Cardiac fibroblast (primary cell): ENCODE data around the gene NR2C1.
A peak's percentile ranks its signal among the peaks of the same experiment; 100 is the strongest.

Experiments used
- DNase-seq, 2 donors: peaks; one replicate each; pipeline versions ENCODE4 v3.0.0 to v3.0.0-alpha.2; 2010; ENCODE audit warnings: low read depth in 2 of 2
- H3K4me3 ChIP-seq, 2 donors: replicated peaks in 1 of 2; 1 replicate in 1 of 2; 2 replicates in 1 of 2; pipeline ENCODE4 v1.5.1; 2011; ENCODE audit warnings: low read depth in 2 of 2, low read length in 2 of 2, mild to moderate bottlenecking in 2 of 2, moderate library complexity in 1 of 2
- TF ChIP-seq, protein P1 (sequence below): IDR thresholded peaks from one replicate; pipeline ENCODE4 v1.5.1; 2011; ENCODE audit warnings: low read depth, mild to moderate bottlenecking, low read length, inconsistent platforms

Gene NR2C1

DNA sequence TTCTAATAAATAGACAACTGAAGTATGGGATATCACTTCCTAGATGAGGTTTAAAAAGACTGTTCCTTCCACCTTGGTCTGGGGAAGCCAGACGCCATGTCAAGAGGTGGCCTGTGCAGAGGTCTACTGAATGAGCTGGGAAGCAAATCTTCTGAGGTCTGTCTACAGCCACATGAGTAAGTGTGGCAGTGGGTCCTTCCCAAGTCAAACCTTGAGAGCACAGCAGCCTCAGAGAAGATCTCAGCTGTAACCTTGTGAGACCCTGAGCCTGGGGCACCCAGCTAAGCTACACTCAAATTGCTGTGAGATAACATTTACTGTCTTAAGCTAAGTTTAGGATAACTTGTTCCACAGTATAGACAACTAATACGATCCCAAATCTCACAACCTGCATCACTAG lies 90.1 kb downstream of the NR2C1 start:
- no peak for DNase-seq
- TF ChIP-seq, protein P1, sequence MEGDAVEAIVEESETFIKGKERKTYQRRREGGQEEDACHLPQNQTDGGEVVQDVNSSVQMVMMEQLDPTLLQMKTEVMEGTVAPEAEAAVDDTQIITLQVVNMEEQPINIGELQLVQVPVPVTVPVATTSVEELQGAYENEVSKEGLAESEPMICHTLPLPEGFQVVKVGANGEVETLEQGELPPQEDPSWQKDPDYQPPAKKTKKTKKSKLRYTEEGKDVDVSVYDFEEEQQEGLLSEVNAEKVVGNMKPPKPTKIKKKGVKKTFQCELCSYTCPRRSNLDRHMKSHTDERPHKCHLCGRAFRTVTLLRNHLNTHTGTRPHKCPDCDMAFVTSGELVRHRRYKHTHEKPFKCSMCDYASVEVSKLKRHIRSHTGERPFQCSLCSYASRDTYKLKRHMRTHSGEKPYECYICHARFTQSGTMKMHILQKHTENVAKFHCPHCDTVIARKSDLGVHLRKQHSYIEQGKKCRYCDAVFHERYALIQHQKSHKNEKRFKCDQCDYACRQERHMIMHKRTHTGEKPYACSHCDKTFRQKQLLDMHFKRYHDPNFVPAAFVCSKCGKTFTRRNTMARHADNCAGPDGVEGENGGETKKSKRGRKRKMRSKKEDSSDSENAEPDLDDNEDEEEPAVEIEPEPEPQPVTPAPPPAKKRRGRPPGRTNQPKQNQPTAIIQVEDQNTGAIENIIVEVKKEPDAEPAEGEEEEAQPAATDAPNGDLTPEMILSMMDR, result no peak
- no peak overlapping the region for H3K4me3 ChIP-seq

DNA sequence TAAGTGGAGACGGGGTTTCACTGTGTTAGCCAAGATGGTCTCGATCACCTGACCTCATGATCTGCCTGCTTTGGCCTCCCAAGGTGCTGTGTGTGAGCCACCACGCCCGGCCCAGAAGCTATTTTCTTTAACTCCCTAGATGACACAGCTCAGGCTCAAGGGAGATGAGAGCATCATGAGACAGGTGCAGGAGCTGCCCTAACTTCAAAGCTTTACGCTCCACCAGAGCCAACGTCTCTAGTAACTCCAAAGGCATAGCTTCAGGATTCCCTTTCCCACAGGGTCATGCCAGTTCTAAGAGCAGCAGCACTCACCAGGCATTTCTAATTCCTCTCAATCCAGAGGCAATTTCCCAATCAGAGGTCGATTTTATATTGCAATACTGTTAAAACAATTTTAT lies 91.0 kb downstream of the NR2C1 start:
- no peak for DNase-seq
- H3K4me3 ChIP-seq, result no peak overlapping the region

DNA sequence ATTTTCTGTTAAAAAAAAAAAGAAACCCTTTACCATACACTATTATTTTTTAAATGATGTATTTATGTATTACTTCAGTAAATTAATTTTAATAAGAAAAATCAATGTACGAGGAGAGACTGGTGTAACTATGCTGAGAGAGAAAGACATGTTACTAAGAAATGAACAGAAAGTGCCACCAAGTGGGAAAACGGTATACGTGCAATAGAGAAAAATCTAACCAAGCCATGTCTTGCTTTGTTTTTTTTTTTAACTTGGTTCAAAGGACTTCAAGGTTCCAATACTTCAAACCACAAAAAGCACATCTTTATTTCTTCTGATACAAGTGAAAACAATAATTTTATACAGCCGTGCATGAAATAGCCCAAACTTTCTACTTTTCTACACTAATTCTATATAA lies 92.8 kb downstream of the NR2C1 start:
- peak; percentile 46 to 56 for DNase-seq
- no peak overlapping the region for H3K4me3 ChIP-seq
- TF ChIP-seq, protein P1, result no peak

More for the DNA sequence above, 91.0 kb downstream of the NR2C1 start:
- TF ChIP-seq, protein P1, result no peak

DNA sequence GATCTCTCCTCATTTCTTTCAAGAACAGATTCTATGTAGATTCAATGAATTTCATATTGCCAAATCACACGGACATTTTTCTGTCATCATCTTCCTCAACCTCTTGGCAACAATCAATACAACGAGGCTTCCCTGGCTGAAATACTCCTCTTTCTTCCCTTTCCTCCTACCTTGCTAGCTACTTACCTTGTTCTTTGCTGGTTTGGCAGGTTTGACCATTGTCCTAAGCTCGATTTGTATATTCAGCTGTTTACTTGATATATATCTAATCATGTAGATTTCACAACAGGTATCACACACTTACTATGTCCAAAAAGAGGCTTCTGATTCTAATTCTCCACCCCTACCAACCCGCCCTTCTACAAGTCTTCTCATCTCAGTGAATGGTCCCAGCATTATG lies 93.5 kb downstream of the NR2C1 start:
- H3K4me3 ChIP-seq, result no peak overlapping the region
- TF ChIP-seq, protein P1, result no peak
- no peak for DNase-seq

DNA sequence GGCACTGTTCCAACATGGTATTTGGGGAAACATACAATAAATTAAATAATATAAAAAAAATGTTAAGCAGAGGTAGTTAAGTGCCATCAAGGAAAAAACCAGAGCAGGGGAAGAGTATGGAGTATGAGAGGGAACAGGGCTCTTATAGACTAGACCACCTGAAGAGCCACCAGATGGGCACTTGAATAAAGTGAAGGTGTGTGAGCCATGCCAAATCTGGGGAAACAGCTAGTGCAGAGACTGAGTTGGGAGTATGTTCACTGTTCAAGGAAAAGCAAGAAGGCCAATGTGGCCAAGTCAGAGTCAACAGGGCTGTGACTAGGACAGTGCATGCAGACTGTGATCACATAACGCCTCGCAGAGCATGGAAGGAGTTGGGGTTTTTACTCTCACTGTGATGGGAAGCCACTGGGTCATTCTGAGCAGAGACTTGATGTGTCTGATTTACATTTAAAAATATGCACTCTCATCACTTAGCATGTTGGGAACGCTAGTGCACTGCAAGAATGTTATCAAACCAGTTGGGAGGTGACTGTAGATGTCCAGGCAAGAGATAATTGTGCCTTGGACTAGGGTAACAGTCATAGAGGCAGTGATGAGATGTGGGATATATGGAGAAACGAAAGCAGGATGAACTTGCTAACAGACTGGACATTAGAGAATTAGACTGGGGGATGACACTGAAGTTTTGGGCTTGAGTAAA lies 95.5 kb downstream of the NR2C1 start:
- DNase-seq, result no peak
- no peak overlapping the region for H3K4me3 ChIP-seq
- TF ChIP-seq, protein P1, result no peak

DNA sequence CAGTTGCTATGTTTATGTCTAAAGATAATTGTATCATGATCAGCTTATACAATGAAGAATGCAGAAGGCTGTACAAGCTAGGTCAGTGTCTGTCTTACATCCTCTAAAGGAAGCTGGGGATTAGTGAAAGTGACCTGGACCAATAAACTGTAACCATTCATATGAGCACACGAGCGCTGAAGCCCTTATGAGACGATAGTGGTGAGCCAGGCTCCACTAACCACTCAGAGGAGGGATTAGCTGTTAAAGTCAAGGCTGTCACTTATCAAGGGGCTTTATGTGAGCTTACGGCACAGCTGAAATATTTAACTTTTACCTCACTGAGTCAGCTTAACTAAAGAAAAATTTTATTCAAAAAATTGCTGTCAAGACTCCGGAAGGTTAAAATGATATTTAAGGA lies 100.2 kb downstream of the NR2C1 start:
- H3K4me3 ChIP-seq, result no peak overlapping the region
- TF ChIP-seq, protein P1, result no peak
- DNase-seq, result peak in 1 of 2 donors; percentile 57

DNA sequence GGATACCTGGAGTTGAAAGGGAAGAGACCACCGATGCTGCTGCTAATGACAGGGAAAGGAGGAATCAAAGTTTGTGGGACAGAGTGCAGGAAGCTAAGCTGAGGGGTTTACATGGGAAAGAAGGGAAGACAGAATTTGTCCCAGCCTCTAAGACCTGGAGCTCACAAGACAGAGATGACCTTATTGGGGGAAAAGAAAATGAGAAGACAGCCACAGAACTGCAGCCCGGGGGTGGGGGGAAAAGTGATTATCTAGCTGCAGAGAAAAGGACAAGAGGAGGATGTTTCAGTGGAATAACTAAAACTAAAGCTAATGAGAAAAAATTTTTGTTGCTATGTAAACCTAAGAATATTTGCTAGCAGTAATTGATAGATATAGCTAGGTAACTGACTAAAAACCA lies 100.6 kb downstream of the NR2C1 start:
- no peak overlapping the region for H3K4me3 ChIP-seq
- TF ChIP-seq, protein P1, result no peak
- no peak for DNase-seq
